Testis (tissue), 3 donors: Measurements from ENCODE around the gene ZNRF2. TPM values are rescaled to one million over a fixed set of nuclear protein-coding genes. Genes with fewer than 3 reads are reported as not detected.
"Not testable (repeated sequence)": the region's sequence is repeated elsewhere in the genome, so short reads cannot be mapped to it uniquely, and the experiment has no call there.

Experiments used
- DNase-seq: peaks from one replicate; pipeline ENCODE4 v3.0.0-alpha.2; 2019
- H3K27ac ChIP-seq, 2 donors: fragments of 200-600 bp; sonication (generic); one replicate each; pipeline ENCODE4 v1.5.1; 2019
- H3K27me3 ChIP-seq: fragments of 200-600 bp; sonication (generic); one replicate; pipeline ENCODE4 v1.5.1; 2019
- H3K36me3 ChIP-seq: fragments of 200-600 bp; sonication (generic); one replicate; pipeline ENCODE4 v1.5.1; 2017; ENCODE audit warnings: low read depth; ENCODE audit errors: missing control alignments
- H3K4me1 ChIP-seq: fragments of 200-600 bp; sonication (generic); one replicate; pipeline ENCODE4 v1.5.1; 2019
- H3K4me3 ChIP-seq, 2 donors: fragments of 200-600 bp; sonication (generic); one replicate each; pipeline ENCODE4 v1.5.1; 2017 to 2019
- H3K9me3 ChIP-seq: fragments of 200-600 bp; sonication (generic); one replicate; pipeline ENCODE4 v1.5.1; 2017
- CTCF ChIP-seq, 3 experiments: fragments of 450-650 bp in 2 of 3; fragments of 200-600 bp in 1 of 3; sonication (generic) in 1 of 3; IDR thresholded peaks; one replicate each; pipeline ENCODE4 v1.5.1; 2016 to 2019; ENCODE audit warnings: antibody characterized with exemption in 3 of 3, mild to moderate bottlenecking in 2 of 3, moderate library complexity in 1 of 3
- POLR2A ChIP-seq: fragments of 450-650 bp; IDR thresholded peaks from one replicate; pipeline ENCODE4 v1.6.1; 2017; ENCODE audit warnings: antibody characterized with exemption, mild to moderate bottlenecking, moderate library complexity
- WGBS, 2 donors: methylation state at CpG; one replicate each; pipeline ENCODE4 v1.1.5; 2018; 5-methylcytosine and 5-hydroxymethylcytosine counted together
- intact Hi-C: fragments of 100-400 bp; cut with DNase I; formaldehyde crosslinking; loops from one replicate; pipeline ENCODE4 v1.15.1; 2023; ENCODE audit warnings: low total_unique reads
- polyA plus RNA-seq: library from polyadenylated mRNA; stranded (reverse); fragments of 350-450 nt; fragmentation: Illumina TruSeq; extraction: RNeasy Lipid Tissue Mini Kit (QIAGEN cat#74804); gene quantifications from one replicate; pipeline ENCODE4 v1.2.3, GENCODE V29; 2014; ENCODE audit warnings: low read depth, low replicate concordance; ENCODE audit not compliant: insufficient read depth
- total RNA-seq, 2 donors: library from RNA; depleted of rRNA; stranded (reverse); fragments of >200 nt; gene quantifications; one replicate each; pipeline ENCODE4 v1.2.3, GENCODE V29; 2016

Gene ZNRF2
- total and polyA plus RNA-seq, 3 donors from 2014 or later, result 38.4 to 65.0 (median 53.0) TPM

- intact Hi-C loops, result no loop called here
- Histone ChIP-seq H3K27me3 (no peaks in the 10 kb centered on the region), H3K36me3 (no peaks in the 10 kb centered on the region), H3K27ac (no peak overlapping the region), H3K9me3 (no peaks in the 10 kb centered on the region), H3K4me1 (no peaks in the 10 kb centered on the region), H3K4me3 (no peak overlapping the region)
- DNase-seq, result no peak
- no peak for TF ChIP-seq POLR2A
- WGBS, 2 donors, result 63 to 68% methylated on average over 4 of the region's 4 CpGs
Measured at GRCh38 chr7:30379741-30380140, 95.3 kb downstream of the ZNRF2 start.

- no peaks in the 10 kb centered on the region for H3K36me3 ChIP-seq
- TF ChIP-seq POLR2A, result no peak
- TF ChIP-seq CTCF (IDR thresholded peaks at IDR 0.05), result no peak
- no peaks in the 10 kb centered on the region for H3K27me3 ChIP-seq
- no peak overlapping the region for H3K27ac ChIP-seq
- no peaks in the 10 kb centered on the region for H3K4me1 ChIP-seq
- intact Hi-C loops, result no loop called here
- DNase-seq, result no peak
- H3K4me3 ChIP-seq, result no peak overlapping the region
- H3K9me3 ChIP-seq, result no peaks in the 10 kb centered on the region
- WGBS, 2 donors, result 57 to 77% methylated on average over 2 of the region's 2 CpGs
Measured at GRCh38 chr7:30380294-30380693, 95.9 kb downstream of the ZNRF2 start.

GRCh38 chr7:30380824-30381223 lies 96.4 kb downstream of the ZNRF2 start:
- H3K27me3 ChIP-seq, H3K27ac ChIP-seq, H3K4me3 ChIP-seq, H3K4me1 ChIP-seq, DNase-seq, H3K9me3 ChIP-seq, intact Hi-C loops, H3K36me3 ChIP-seq: not testable (repeated sequence)
- WGBS, 2 donors, result 85 to 89% methylated on average over 4 of the region's 4 CpGs

- Histone ChIP-seq H3K27me3 (no peaks in the 10 kb centered on the region), H3K36me3 (no peaks in the 10 kb centered on the region), H3K9me3 (no peaks in the 10 kb centered on the region), H3K27ac (no peak overlapping the region), H3K4me1 (no peaks in the 10 kb centered on the region), H3K4me3 (no peak overlapping the region)
- no peak for DNase-seq
- TF ChIP-seq CTCF (IDR thresholded peaks at IDR 0.05), result no peak
- no peak for TF ChIP-seq POLR2A
- WGBS, 2 donors, result 88 to 91% methylated on average over 1 of the region's 1 CpG
- intact Hi-C loops, result no loop called here
Measured at GRCh38 chr7:30382607-30383006, 98.2 kb downstream of the ZNRF2 start.

GRCh38 chr7:30389791-30390190 lies 105.4 kb downstream of the ZNRF2 start:
- WGBS, 2 donors, result 72 to 74% methylated on average over 3 of the region's 3 CpGs
- DNase-seq, result no peak
- no peaks in the 10 kb centered on the region for H3K9me3 ChIP-seq
- no peak for TF ChIP-seq POLR2A
- TF ChIP-seq CTCF (IDR thresholded peaks at IDR 0.05), result no peak
- H3K27me3 ChIP-seq, result no peaks in the 10 kb centered on the region
- H3K4me1 ChIP-seq, result no peaks in the 10 kb centered on the region
- no peaks in the 10 kb centered on the region for H3K36me3 ChIP-seq
- no peak overlapping the region for H3K27ac ChIP-seq
- intact Hi-C loops, result no loop called here
- no peak overlapping the region for H3K4me3 ChIP-seq

GRCh38 chr7:30390736-30391636 lies 106.6 kb downstream of the ZNRF2 start:
- Histone ChIP-seq H3K36me3 (no peaks in the 10 kb centered on the region), H3K27ac (no peak overlapping the region), H3K4me3 (no peak overlapping the region), H3K27me3 (no peaks in the 10 kb centered on the region), H3K9me3 (no peaks in the 10 kb centered on the region), H3K4me1 (no peaks in the 10 kb centered on the region)
- TF ChIP-seq POLR2A, result no peak
- TF ChIP-seq CTCF (IDR thresholded peaks at IDR 0.05), result no peak
- WGBS, 2 donors, result 57 to 71% methylated on average over 8 of the region's 8 CpGs
- no peak for DNase-seq
- intact Hi-C loops, result no loop called here
